Endothelial cell of umbilical vein (primary cell): ENCODE data around the gene LRRN3. TPM values are rescaled to one million over a fixed set of nuclear protein-coding genes. Genes with fewer than 3 reads are reported as not detected.

Experiments used
- BruUV-seq: library from RNA; stranded (reverse); fragments of 400-500 nt; replicated peaks from 2 replicates; lab custom pipeline; 2021; lab: Mats Ljungman, UMichigan
- CTCF ChIA-PET: fragments of 300-600, 350-600 bp; sonication (Branson Sonifier 250); formaldehyde crosslinking; loops from one replicate; lab custom pipeline; 2021; ENCODE audit warnings: antibody characterized with exemption, inconsistent platforms; lab: Charles Lee
- POLR2A ChIA-PET: fragments of 300-600, 350-600 bp; sonication (Branson Sonifier 250); formaldehyde crosslinking; loops from one replicate; lab custom pipeline; 2021; ENCODE audit warnings: antibody characterized with exemption, inconsistent platforms; lab: Charles Lee
- DNase-seq: peaks from one replicate; pipeline ENCODE4 v3.0.0-alpha.2; 2011; ENCODE audit warnings: low read depth, low spot score
- FAIRE-seq: peaks from 2 replicates; lab custom pipeline; 2011; peaks lifted over from hg19 to GRCh38; lab: Jason Lieb, UNC
- H2AFZ ChIP-seq: 2 replicates; pipeline ENCODE4 v1.6.0; 2012; ENCODE audit warnings: low read depth, low read length, control low read depth, inconsistent platforms
- H3K27ac ChIP-seq: 2 replicates; pipeline ENCODE4 v1.5.1; 2011; ENCODE audit warnings: low read depth, mild to moderate bottlenecking, control low read depth, low read length, moderate library complexity; ENCODE audit not compliant: insufficient read depth
- H3K27me3 ChIP-seq, 2 experiments: 2 replicates each; pipeline versions ENCODE4 v1.6.0 to v1.6.1; 2011; ENCODE audit warnings: low read length in 2 of 2, mixed read lengths in 1 of 2; ENCODE audit not compliant: control insufficient read depth in 2 of 2, insufficient read depth in 2 of 2
- H3K36me3 ChIP-seq, 2 experiments: 2 replicates in 1 of 2; 3 replicates in 1 of 2; pipeline ENCODE4 v1.5.1; 2011; ENCODE audit warnings: low read length in 2 of 2, mild to moderate bottlenecking in 1 of 2, moderate library complexity in 1 of 2; ENCODE audit not compliant: control insufficient read depth in 2 of 2, insufficient read depth in 2 of 2; ENCODE audit errors: extremely low read depth in 1 of 2
- H3K4me1 ChIP-seq: 3 replicates; pipeline ENCODE4 v1.5.1; 2011; ENCODE audit warnings: mild to moderate bottlenecking, low read length; ENCODE audit not compliant: control insufficient read depth, insufficient read depth; ENCODE audit errors: extremely low read depth
- H3K4me2 ChIP-seq: 2 replicates; pipeline ENCODE4 v1.6.1; 2011; ENCODE audit warnings: low read length, control low read depth, mixed read lengths; ENCODE audit not compliant: insufficient read depth
- H3K4me3 ChIP-seq, 3 experiments: fragments of 200-600 bp in 1 of 3; sonication (generic), shearing (Covaris generic) in 1 of 3; replicated peaks in 1 of 3; 2 replicates each; pipeline ENCODE4 v1.5.1; 2011 to 2016; ENCODE audit warnings: control low read depth in 3 of 3, low read length in 3 of 3, mild to moderate bottlenecking in 2 of 3, inconsistent platforms in 1 of 3, low read depth in 1 of 3, moderate library complexity in 1 of 3; ENCODE audit not compliant: insufficient read depth in 1 of 3
- H3K79me2 ChIP-seq: 2 replicates; pipeline ENCODE4 v1.6.0; 2012; ENCODE audit warnings: low read length, inconsistent platforms; ENCODE audit not compliant: control insufficient read depth, insufficient read depth
- H3K9ac ChIP-seq: replicated peaks from 2 replicates; pipeline ENCODE3; 2011; ENCODE audit warnings: low read length, control low read depth; ENCODE audit not compliant: insufficient read depth; ENCODE audit errors: extremely low read depth
- H3K9me1 ChIP-seq: replicated peaks from 3 replicates; pipeline ENCODE4 v1.6.0; 2011; ENCODE audit warnings: mild to moderate bottlenecking, low read length; ENCODE audit not compliant: control insufficient read depth, insufficient read depth; ENCODE audit errors: extremely low read depth
- H3K9me3 ChIP-seq: replicated peaks from 2 replicates; pipeline ENCODE4 v1.5.1; 2012; ENCODE audit warnings: low read length, inconsistent platforms; ENCODE audit not compliant: control insufficient read depth, insufficient read depth
- H4K20me1 ChIP-seq: replicated peaks from 2 replicates; pipeline ENCODE3; 2011; ENCODE audit warnings: mild to moderate bottlenecking, low read length; ENCODE audit not compliant: control insufficient read depth, insufficient read depth; ENCODE audit errors: extremely low read depth
- EZH2 ChIP-seq: IDR thresholded peaks from 2 replicates; pipeline ENCODE4 v1.6.1; 2012; ENCODE audit warnings: borderline replicate concordance, low read depth, mild to moderate bottlenecking, moderate library complexity, low read length, inconsistent platforms; ENCODE audit not compliant: severe bottlenecking
- FOS ChIP-seq: IDR thresholded peaks from 2 replicates; pipeline ENCODE4 v1.6.1; 2011; ENCODE audit warnings: mild to moderate bottlenecking, low read length, moderate library complexity, borderline replicate concordance; ENCODE audit not compliant: insufficient read depth
- GATA2 ChIP-seq: IDR thresholded peaks from 2 replicates; pipeline ENCODE4 v1.7.0; 2011; ENCODE audit warnings: low read depth, mild to moderate bottlenecking, moderate library complexity, mixed read lengths, low read length; ENCODE audit not compliant: insufficient read length, insufficient read depth
- JUN ChIP-seq: IDR thresholded peaks from 2 replicates; pipeline ENCODE4 v1.6.1; 2011; ENCODE audit warnings: borderline replicate concordance, low read depth; ENCODE audit not compliant: insufficient read length, insufficient read depth
- MYC ChIP-seq: IDR thresholded peaks from one replicate; pipeline ENCODE4 v1.6.1; 2011; ENCODE audit warnings: mild to moderate bottlenecking, low read depth, low read length
- POLR2A ChIP-seq: IDR thresholded peaks from 2 replicates; pipeline ENCODE4 v1.6.1; 2012; ENCODE audit warnings: low read depth, mild to moderate bottlenecking, control low read depth, low read length
- POLR2AphosphoS5 ChIP-seq: IDR thresholded peaks from 2 replicates; pipeline ENCODE4 v1.6.1; 2012; ENCODE audit warnings: low read depth, mild to moderate bottlenecking, control low read depth, low read length, moderate library complexity; ENCODE audit not compliant: insufficient read depth
- dilution Hi-C: fragments of 300-500 bp; cut with MboI; formaldehyde crosslinking; loops from one replicate; pipeline ENCODE4 v1.15.0; 2019; ENCODE audit warnings: low sequenced_read_pairs; ENCODE audit not compliant: extremely low pct_ligation_motif_present
- intact Hi-C: fragments of 100-400 bp; cut with micrococcal nuclease; formaldehyde crosslinking; loops from one replicate; pipeline ENCODE4 v1.10.0; 2022
- polyA plus RNA-seq, 4 experiments: library from polyadenylated mRNA; depleted of rRNA in 3 of 4; stranded (reverse) in 3 of 4; unstranded in 1 of 4; fragments of >200 nt; gene quantifications; 2 replicates each; pipeline versions ENCODE4 v1.2.1 to v1.2.3, GENCODE V29; 2011 to 2012; ENCODE audit warnings: missing spikeins in 1 of 4
- total RNA-seq: library from RNA; stranded (reverse); gene quantifications from 2 replicates; pipeline ENCODE4 v1.2.3, GENCODE V29; 2021
- TF ChIP-seq, protein P1 (sequence below): IDR thresholded peaks from 2 replicates; pipeline ENCODE4 v1.6.1; 2011; ENCODE audit not compliant: insufficient read depth, insufficient read length
- TF ChIP-seq, protein P2 (sequence below), 2 donors: IDR thresholded peaks; 1 replicate in 1 of 2; 2 replicates in 1 of 2; pipeline ENCODE4 v1.5.1; 2011; ENCODE audit warnings: low read length in 2 of 2, mild to moderate bottlenecking in 2 of 2, moderate library complexity in 2 of 2, control low read depth in 1 of 2, inconsistent platforms in 1 of 2, low read depth in 1 of 2; ENCODE audit not compliant: insufficient read depth in 1 of 2; ENCODE audit errors: extremely low read depth in 1 of 2

Gene LRRN3
- total and polyA plus RNA-seq, 2 donors (not counting 3 experiments of a cell fraction or from before 2014, with no cell fraction given), result not detected

DNA sequence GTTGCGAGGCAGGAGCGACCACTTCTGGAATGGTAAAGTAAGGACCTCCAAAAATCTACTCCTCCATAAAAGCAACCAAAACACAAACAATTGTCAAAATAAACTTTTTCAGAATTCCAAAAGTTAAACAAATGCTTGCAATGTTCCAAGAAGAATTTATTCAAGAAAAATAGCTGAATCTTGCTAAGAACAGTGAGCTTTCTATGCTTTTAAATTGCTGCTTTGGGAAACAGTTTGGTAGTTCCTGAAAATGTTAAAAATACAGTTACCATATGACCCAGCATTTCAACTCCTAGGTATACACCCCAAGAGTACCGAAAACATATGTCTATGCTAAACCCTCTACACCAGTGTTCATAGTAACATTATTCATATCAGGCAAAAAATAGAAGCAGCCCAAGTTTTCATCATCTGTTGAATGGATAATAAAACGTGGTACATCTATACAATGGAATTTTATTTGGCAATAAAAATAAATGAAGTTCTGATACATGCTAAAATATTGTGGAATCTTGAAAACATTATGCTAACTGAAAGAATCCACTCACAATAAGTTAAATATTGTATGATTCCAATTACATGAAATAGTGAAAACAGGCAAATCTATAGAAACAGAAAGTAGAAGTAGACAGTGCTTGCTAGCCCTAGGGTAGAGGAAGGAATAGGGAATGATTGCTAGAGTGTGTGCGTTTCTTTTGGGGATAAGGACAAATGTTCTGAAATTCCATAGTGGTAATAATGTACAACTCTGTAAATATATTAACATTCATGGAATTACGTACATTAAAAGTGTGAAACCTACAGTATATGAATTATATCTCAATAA lies 57.0 kb downstream of the LRRN3 start:
- Histone ChIP-seq H3K27ac (no peak overlapping the region), H3K9me1 (no peaks in the 10 kb centered on the region), H3K36me3 (no peaks in the 10 kb centered on the region), H3K27me3 (no peaks in the 10 kb centered on the region), H2AFZ (no peak overlapping the region), H4K20me1 (no peaks in the 10 kb centered on the region), H3K4me3 (no peak overlapping the region), H3K4me2 (no peak overlapping the region), H3K4me1 (no peaks in the 10 kb centered on the region), H3K9me3 (no peaks in the 10 kb centered on the region), H3K9ac (no peak overlapping the region), H3K79me2 (no peaks in the 10 kb centered on the region)
- dilution Hi-C loops (no loop called here), intact Hi-C loops (no loop called here)
- no peak for DNase-seq
- CTCF ChIA-PET, result no interaction called here
- POLR2A ChIA-PET, result no interaction called here
- FAIRE-seq, result no peak
- TF ChIP-seq GATA2 (no peak), MYC (no peak), JUN (no peak), POLR2A (no peak), EZH2 (no peak), POLR2AphosphoS5 (no peak), FOS (no peak)
- TF ChIP-seq, protein P1, sequence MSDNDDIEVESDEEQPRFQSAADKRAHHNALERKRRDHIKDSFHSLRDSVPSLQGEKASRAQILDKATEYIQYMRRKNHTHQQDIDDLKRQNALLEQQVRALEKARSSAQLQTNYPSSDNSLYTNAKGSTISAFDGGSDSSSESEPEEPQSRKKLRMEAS, result no peak
- TF ChIP-seq, protein P2, sequence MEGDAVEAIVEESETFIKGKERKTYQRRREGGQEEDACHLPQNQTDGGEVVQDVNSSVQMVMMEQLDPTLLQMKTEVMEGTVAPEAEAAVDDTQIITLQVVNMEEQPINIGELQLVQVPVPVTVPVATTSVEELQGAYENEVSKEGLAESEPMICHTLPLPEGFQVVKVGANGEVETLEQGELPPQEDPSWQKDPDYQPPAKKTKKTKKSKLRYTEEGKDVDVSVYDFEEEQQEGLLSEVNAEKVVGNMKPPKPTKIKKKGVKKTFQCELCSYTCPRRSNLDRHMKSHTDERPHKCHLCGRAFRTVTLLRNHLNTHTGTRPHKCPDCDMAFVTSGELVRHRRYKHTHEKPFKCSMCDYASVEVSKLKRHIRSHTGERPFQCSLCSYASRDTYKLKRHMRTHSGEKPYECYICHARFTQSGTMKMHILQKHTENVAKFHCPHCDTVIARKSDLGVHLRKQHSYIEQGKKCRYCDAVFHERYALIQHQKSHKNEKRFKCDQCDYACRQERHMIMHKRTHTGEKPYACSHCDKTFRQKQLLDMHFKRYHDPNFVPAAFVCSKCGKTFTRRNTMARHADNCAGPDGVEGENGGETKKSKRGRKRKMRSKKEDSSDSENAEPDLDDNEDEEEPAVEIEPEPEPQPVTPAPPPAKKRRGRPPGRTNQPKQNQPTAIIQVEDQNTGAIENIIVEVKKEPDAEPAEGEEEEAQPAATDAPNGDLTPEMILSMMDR (IDR thresholded peaks at IDR 0.05; ENCODE audit: extremely low read depth in 1 of 2, insufficient read depth in 1 of 2, low read depth in 1 of 2, low read length in 2 of 2), result no peak
- no TSS peak for BruUV-seq
